Kasumi-1 (cell line): ENCODE data around the gene HMGCS2.

Experiments
- DNase-seq, 2 experiments: peaks; one replicate each; lab custom pipeline; 2025; lab: John Stamatoyannopoulos, UW

Gene HMGCS2

DNA sequence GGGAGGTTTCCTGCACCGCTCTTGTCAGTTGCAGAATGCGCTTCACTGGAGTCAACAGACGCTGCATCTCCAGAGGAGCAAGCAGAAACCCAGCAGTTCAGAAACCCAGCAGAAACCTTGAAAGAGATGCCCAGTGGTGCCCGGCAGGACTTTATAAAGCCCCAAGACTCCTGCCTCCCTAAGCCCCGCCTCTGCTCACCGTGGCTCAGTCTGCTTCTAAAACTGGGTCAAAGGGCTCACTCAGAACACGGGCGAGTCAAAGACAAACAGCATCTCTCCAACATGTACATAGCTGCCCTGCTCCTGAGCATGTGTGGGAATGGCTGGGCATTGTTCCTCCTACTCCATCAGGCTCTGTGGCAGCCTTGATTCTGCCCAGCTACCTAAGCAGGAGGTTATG, at the start of gene HMGCS2:
TSS of gene HMGCS2 (minus strand) at position 128 of the 400 bp plus-strand sequence. CDS start at position 67, 61 bp downstream.
- no peak for DNase-seq

DNA sequence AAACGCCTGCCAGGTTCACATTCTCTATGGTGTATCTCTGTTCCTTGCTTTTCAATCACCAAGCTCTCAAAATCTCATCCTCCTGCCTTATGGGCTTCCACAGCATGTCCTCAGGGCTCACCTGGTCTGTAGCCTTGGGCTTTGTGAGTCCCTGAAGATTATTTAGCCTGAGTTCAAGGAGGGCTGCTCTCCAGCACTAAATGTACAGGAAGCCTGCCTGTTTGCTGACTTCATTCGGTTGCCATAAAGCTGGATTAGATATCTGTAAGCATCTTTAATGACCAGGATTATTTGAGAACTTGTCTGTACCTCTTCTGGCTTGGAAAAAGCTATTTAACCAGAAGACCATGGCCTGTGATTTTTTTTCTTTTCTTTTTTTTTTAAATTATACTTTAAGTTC, 49.5 kb upstream of the HMGCS2 start:
- DNase-seq = no peak

DNA sequence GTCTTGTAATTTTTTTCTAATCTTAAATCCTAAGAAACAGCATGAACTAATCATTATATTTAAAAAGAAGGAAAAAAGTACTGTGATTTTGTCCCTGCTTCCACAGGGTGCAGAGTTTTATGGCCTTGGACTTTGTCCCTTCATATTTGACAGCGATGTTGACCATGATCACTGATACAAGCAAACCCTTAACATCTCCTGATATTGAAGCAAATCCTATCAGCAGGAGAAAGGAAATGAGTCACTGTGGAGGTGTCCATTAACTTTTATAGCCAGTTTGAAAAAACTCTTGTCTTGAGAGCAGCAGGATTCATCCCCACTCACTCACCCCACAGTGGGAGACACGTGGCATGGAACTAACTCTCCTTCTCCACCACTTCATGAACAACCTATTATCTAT, 47.7 kb upstream of the HMGCS2 start:
- no peak for DNase-seq

DNA sequence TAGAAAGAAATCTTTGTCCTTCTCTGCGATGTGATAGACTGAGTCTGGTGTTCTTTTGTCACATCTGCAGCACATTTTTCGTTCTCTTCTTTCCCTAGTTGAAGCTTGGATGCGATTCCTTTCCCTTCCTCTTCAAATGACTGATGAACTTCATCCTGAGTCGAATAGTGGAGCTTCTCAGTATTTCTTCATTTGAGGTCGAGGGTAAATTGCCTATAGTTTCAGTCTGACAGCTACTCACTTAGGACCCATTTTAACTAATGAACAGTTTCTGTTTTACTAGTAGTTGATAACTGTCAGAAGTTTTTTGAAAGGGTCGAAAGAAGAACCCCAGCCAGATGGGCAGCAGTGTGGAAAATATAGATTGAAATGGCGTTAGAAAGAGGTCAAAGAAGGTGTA, 47.2 kb upstream of the HMGCS2 start:
- no peak for DNase-seq

DNA sequence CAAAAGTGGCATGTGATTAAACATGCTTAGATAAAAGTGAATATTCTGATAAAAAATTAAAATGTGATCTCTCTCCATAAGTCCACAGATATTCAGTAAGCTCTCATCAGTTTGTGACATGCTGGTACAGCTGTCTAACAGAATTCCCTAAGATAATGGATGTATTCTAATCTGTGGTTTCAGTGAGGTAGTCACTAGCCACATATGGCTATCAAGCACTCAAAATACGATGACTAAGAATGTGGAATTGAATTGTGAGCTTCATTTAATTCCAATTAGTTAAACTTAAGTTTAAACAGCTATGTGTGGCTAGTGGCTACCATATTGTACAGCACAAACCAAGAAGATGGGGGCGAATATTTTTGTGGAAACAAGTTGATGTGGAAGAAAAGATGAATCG, 46.7 kb upstream of the HMGCS2 start:
- no peak for DNase-seq

DNA sequence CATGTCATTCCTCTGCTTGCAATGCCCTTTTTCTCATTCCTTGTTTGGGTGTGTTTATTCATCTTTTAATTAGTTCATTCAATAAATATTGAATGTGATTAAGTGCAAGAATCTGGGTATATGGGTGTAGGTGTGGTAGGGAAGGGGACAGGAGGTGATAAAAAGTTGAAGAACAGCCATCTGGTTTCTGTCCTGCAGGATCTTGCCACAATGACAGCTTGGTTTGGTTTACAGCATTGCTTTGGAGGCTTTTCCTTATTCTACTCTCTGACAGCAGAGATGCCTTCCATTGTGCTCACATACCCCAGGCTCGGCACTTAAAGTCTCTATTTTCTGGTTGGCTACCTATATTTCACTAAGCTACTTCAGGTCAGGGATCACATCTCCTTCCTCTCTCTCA, 45.6 kb upstream of the HMGCS2 start:
- no peak for DNase-seq

DNA sequence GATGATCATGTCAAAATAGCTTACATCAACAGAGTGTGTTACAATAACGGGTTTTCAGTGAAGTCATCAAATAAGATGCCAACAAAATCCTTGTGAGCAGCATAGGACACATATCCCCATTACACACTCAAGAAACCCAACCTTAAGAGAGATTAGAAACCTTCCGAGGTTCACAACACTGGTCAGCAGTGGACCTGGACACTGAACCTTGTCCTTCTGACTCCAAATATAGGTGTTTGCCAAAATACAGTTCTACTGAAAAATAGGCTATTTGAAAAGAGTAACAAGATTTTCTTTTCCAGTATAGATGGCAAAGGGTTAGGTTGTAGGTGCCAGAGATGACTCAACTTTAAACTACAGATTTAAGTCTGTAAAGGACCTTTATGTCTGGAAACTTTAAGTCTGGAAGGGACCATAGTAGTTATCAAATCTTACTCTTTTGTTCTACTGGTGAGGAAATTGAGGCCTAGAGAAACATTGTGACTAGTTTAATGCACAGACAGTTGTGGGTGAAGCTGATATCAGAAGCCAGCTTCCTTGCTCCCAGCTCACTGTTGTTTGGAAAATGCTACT, 43.4 kb upstream of the HMGCS2 start:
- no peak for DNase-seq

DNA sequence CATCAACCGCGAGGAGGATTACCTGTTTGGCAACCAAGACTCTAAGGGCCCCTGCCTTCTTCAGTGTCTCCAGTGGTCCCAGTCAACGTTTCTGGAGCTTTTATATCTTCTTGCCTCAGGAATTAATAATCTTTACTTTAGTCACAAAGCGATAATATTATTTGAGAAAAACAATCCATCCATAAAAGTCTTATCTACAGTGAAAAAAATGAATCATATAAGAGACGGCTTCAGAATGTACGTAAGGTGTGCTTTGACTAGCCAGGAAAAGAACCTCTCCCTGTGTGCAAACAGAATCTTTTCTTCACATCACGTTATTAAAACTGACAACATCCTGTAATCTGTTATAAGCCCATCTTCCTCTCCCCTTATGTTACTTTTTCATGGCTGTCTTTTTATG, 42.7 kb upstream of the HMGCS2 start, which contains the start of gene REG4:
TSS of gene REG4 (minus strand) at position 74 of the 400 bp plus-strand sequence. CDS start 2,691 bp downstream, outside the sequence.
- DNase-seq = no peak

DNA sequence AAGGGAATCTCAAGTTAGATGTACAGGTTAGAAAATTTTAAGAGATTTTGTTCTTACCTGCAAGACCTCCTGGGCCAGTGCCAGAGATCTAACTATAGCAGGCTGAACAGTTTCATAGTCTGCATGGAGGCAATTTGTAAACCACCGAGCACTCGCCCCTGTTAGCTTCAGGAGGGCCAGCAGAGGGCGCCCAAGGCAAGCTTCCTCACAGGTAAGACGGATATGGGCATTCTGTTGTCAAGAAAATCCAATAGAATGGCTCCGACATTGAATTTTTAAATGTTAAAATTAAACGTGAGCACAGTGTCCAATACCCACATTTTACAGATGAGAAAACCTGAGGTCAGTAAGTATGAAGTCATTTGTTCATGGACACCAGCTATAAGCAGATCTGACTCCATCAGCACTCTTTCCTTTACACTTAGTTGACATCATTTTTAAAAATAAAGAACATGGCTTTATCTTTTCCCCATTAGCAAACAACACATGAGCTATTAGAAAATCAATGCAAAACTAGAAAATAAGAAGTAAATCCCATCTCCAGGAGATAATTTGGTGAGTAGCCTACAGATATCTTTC, 40.4 kb upstream of the HMGCS2 start:
- DNase-seq = peak; percentile 55 to 69

DNA sequence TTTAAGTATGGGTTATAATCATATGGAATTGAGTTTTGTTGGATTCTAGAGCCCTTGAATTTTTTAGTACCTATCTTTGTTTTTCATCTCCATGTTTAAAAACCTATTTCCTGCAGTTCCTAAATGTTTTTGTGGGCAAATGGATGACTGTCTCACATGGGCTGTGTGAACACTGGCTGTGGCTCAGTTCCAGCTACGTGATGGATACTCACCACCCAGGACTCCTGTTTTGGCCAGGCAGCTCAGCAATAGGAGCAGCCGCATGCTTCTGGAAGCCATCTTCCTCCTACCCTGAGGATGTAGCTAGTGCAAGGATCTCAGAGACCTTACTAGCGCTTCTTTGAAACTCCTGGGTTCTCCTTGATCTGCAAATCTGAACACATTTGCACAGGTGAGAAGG, 39.8 kb upstream of the HMGCS2 start:
- no peak for DNase-seq

DNA sequence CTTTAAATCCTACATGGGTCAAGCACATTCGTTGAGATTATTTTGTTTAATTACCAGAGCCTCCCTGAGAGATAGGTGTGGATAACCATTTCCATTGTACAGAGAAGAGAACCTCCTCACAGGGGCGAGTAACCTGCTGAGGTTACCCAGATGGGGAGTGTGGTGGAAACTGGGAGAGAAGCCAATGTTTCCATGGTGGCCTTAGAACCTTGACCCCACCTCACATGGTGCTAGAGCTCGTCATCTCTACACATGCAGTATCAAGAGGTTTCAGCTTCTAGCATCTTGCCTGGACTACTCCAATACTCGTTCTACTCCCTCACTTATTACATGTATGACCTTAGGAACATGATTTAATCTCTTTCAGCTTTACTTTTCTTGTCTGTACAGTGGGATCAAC, 37.8 kb upstream of the HMGCS2 start:
- no peak for DNase-seq

DNA sequence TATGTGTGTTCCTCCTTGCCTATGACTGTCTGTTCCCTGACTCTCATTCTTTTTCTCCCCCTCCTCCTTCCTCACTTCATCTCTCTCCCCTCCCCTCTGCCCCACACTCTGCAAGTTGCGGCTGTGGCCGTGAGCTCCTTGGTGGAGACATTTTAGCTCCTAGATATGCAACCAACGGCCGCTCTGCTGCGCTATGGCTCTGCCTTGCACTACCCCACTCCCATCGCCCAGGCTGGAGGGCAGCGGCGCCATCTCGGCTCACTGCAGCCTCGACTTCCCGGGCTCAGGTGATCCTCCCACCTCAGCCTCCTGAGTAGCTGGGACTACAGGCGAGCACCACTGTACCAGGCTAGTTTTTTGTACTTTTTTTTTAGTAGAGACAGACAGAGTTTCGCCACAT, 37.0 kb upstream of the HMGCS2 start:
- no peak for DNase-seq

DNA sequence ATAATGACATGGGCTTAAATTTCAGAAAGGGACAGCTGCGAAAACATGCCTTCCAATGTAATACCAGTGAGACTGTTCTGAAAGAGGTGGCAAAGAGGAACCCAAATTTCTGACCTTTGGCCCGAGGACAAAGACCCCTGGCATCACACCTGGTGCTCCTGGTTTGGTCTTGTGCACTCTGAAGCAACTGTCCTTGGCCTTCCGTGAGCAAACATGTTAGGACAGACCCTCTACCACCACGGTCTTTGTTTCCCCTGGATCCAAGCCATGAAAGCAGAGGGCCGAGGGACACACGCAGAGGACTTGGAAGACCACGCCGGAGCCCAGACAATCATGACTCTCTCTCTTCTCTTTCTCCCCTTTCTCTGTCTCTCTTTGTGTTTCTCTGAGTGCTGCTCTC, 36.5 kb upstream of the HMGCS2 start:
- DNase-seq = no peak

DNA sequence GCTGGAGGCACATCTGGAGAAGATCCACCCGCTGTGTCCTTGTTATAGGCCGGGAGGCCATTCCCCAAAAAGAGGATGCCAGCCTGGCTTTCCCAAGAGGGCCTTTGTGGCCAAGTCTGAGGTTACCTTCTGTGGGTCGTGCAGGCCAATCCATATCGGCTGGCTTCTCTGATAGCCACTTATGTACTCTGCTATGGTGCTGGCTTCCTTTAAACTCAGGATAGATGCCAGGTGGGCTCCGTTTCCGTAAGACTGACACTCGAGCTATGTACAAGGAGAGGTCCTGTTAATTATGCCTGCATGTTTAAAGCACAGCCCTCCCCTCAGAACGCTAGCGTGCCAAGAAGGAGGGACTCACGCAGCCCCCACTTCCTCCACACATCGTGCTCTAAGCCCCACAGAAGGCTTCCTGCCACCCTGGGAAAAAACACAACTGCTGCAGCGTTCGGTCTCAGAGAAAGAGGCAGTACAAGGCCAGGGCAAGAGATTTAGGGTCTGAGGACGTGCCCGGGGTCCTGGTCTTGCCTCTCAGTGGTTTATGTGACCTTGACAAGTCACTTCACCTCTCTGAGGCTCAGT, 31.0 kb upstream of the HMGCS2 start:
- DNase-seq = no peak

DNA sequence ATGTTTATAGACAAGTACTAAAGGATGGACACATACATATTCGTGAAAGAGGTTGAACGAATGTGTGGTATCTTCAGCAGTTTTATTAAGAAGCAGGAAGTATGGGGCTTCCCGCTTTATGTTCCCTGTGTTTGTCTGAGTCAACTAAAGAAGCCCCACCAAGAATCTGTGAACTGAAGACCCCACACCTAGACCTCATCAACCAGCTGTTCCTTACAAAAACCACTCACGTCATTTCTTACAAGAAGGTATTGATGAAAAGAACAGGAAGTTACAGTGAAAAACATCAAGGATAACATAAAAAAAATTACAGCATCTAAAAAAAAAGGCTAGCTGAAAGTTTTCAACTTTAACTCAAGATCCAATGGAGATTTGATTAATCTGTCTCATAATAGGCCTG, 30.3 kb upstream of the HMGCS2 start:
- DNase-seq = no peak

DNA sequence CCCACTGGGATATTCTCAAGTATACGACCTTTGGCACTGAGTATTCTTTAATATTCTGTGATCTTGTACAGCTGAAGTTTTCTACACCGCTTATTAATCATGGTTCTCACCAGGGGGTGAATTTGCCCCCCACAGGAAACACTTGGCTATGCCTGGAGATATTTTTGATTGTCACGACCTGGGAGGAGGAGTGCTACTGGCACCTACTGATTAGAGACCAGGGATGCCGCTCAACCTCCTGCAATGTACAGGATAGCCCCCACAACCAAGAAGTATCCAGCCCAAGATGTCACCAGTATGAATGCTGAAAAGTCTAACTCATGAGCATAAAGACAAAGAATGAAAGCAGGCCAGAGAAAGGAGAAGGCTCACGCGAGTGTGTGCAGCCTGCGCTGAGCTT, 28.9 kb upstream of the HMGCS2 start:
- DNase-seq = no peak

DNA sequence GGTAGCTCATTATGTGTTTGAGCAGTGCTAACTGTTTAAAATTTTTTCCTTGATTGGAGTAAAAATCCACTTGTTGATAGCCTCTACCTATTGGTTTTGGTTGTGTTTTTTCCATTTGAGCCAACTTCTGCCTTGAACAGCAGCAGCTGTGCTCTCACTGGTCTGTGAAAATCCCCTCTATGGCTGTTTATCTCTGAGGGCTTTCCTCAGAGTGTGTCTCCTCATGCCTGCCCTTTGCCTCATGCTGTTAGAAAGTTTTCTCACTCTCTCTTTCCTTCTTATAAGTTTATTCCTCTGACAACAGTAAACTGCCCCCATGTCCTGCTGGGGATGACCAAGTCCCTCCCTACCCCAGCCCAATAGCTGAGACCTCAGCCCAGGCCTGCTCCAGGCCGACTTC, 28.5 kb upstream of the HMGCS2 start:
- no peak for DNase-seq

DNA sequence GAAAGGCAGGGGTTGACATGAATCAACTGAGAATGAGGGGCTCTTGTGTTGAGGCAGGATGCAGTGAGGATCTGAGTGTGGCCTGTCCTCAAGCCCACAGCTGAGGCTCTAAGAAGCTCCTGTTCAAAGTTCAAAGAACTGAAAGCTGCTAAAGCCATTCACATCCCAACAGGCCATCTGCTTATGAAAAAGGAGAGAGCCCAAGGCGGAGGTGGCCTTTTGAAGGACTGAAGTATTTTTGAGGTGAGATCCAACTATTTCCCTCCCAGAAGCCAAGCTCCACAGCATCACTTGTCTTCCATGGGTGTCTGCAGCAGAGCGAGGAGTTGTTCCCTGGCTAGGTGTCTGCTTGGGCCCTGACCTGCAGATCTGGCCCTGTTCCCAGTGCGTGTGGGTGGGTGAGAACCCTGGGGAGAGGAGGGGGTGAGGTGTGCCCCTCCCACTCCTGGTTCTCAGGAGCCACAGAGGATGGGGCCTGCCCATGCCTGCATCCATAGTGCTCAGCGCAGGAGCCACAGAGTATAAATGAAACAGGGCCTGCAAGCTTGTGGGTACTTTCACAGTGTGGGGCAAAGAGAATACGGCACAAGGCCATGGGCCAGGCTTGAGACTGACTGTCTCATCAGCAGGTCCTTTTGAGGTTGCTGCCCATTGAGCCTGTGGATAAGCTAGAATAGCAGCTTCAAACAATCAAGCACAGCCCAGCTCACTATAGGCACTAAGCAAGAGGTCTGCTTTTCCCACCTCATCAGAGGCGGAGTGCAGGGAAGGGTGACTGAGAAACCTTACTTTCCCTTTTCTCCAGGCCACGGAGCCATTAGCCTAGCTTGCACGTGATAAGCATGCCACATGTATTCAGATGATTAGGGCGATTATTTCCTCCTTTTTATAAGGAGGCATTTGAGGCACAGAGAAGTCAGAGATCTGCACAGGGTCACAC, 26.8 kb upstream of the HMGCS2 start:
- DNase-seq = no peak

DNA sequence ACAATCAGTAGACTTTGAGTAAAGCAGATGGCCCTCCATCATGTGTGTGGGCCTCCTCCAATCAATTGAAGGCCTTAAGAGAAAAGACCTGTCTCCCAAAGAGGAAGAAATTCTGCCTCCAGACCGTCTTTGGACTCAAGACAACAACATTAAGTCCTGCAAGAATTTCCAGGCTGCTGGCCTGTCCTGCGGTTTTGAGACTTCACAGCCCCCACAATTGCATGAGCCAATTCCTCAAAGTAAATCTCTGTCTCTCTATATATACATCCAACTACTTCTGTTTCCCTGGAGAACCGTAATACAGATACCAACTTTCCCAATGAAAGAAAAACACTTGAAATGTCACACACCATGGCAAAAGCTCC, 26.2 kb upstream of the HMGCS2 start:
- DNase-seq = no peak

DNA sequence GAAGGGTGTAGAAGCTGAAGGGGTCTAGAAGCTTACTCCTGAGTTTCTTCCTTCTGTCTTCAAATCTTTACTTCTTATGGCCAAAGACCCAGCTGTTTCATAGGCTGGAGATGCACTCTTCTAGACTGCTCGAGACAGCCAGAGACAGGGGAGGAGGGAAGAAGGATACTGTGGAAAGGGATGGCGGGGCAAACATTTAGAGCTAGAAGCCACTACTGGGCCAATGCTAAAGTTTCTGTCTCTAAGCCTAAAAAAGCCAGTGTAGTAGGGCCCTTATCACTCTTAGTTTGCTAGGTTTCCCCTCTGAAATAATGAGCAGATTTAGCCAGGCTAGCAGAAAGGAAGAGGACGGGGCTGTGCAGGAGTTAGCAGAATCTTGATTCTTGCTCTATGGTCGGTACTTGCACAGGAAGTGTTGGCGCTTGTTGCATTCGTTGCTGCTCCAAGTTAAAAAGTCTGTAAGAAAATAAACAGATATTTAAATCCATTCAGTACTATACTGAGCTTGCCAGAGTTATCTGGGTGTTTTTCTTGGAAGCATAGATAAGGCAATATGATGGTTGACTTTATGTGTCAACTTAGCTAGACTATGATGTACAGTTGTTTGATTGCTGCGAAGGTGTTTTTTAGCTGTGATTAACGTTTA, 25.6 kb upstream of the HMGCS2 start:
- no peak for DNase-seq

DNA sequence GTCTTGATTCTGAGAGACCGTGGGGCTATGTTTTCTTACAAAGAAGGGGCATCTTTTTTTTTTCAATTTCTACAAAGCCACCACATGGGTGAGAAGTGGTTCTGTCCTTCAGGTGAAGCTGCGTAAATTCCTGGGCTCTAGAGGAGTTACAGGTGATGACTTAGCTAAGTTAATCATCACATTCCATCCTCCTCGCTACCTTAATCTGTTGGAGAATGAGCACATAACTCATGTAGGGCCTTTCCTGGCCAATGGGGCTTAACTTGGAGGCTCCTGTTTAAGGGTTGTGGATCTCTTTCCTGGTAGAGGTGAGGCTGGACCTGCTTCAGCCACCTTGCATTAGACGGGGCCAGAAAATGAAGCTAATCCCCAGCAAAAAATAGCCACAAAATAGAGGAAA, 22.7 kb upstream of the HMGCS2 start:
- DNase-seq = no peak

DNA sequence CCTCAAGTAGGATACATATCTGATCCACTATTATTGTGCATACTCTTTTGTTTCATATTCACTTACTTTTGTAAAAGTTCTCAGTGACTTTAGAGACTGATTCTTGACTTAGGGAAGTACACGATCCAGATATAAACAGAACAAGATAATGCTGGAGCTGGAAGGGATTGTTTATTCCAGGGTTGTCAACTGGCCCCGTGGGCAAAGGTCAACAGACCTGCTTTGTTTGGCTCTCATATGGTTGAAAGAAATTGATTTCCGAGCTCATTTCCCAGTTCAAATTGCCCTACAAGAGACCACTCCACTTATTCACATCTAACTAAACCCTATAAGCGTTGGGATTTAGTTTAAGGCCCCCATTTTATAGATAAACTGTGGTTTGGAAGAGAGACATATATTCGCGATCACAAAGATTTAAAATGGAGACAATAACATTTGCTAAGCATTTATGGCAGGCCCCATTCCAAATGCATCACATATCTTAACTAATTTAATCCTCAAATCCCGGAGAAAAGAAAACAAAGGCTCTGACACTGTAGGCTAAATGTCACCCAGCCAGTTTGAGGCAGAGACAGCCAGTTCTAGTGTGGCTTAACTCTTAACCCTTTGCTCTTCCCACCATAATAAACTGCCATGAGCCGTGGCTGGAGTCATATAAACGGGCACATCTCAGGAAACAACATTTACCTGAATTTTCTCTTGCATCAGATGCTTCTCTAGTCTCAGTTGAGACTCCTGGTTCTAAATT, 21.9 kb upstream of the HMGCS2 start:
- no peak for DNase-seq
